Type B pancreatic cell (in vitro differentiated cells): ENCODE measurements around the gene FERMT1. TPM values are rescaled to one million over a fixed set of nuclear protein-coding genes. Genes with fewer than 3 reads are reported as not detected.

Experiments used
- DNase-seq: peaks from one replicate; pipeline ENCODE4 v3.0.0; 2021; ENCODE audit warnings: mixed read lengths; ENCODE audit not compliant: unreplicated experiment; ENCODE audit errors: extremely low spot score
- H3K27ac Mint-ChIP-seq: 2 replicates; pipeline ENCODE4 v1.8.0; 2021; ENCODE audit warnings: mild to moderate bottlenecking, mixed read lengths
- H3K27me3 Mint-ChIP-seq: 2 replicates; pipeline ENCODE4 v1.8.0; 2021; ENCODE audit warnings: mixed read lengths
- H3K36me3 Mint-ChIP-seq: 2 replicates; pipeline ENCODE4 v1.8.0; 2021; ENCODE audit warnings: mixed read lengths
- H3K4me1 Mint-ChIP-seq: one replicate; pipeline ENCODE4 v1.8.0; 2021; ENCODE audit warnings: mixed read lengths; ENCODE audit not compliant: unreplicated experiment
- H3K4me3 Mint-ChIP-seq: 2 replicates; pipeline ENCODE4 v1.8.0; 2021; ENCODE audit warnings: mild to moderate bottlenecking, mixed read lengths
- H3K9me3 Mint-ChIP-seq: 2 replicates; pipeline ENCODE4 v1.8.0; 2021; ENCODE audit warnings: mixed read lengths
- CTCF ChIP-seq: fragments of 200-600 bp; sonication (generic); conservative IDR thresholded peaks from 2 replicates; pipeline ENCODE4 v1.5.0; 2021; ENCODE audit warnings: antibody characterized with exemption, mild to moderate bottlenecking
- total RNA-seq: library from RNA; stranded (reverse); gene quantifications from 2 replicates; pipeline ENCODE4 v1.2.1, GENCODE V29; 2021; ENCODE audit warnings: low replicate concordance

The FERMT1 gene
- total RNA-seq, 1 donor from 2014 or later, result 7.1 TPM

DNA sequence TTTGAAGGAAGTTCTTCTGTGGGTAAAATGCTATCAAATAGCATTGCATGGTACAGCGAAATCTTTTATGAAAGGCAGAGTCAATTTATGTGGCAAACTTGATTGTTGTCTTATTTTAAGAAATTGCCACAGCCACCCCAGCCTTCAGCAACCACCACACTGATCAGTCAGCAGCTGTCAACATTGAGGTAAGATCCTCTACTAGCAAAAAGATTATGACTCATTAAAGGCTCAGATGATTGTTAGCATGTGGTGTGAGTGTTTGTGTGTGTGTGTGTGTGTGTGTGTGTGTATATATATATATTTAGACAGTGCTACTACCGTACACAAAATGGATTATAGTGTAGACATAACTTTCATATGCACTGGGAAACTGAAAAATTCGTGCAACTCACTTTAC is 96.8 kb downstream of the FERMT1 start:
- H3K27ac Mint-ChIP-seq, result no peak overlapping the region
- no peaks in the 10 kb centered on the region for H3K27me3 Mint-ChIP-seq
- no peak for TF ChIP-seq CTCF
- H3K36me3 Mint-ChIP-seq, result peaks cover 52% of the 10 kb centered on the region
- H3K4me3 Mint-ChIP-seq, result no peak overlapping the region
- H3K4me1 Mint-ChIP-seq, result no peaks in the 10 kb centered on the region
- H3K9me3 Mint-ChIP-seq, result peaks cover 14% of the 10 kb centered on the region
- DNase-seq, result no peak

Other genes with a start within 250 kb of the FERMT1 start
- 19.6 and 31.2 TPM in 2 replicates for gene CHGB, start 211.5 kb downstream of the FERMT1 start, total RNA-seq
- 11.6 and 11.9 TPM in 2 replicates for gene TRMT6, start 172.5 kb downstream of the FERMT1 start, total RNA-seq
- 9.2 and 19.9 TPM in 2 replicates for gene MCM8, start 172.4 kb downstream of the FERMT1 start, total RNA-seq
- gene CRLS1, start 116.9 kb downstream of the FERMT1 start, total RNA-seq, result 43.6 and 45.0 TPM in 2 replicates
- gene LRRN4, start 69.0 kb downstream of the FERMT1 start, total RNA-seq, result 9.9 and 12.5 TPM in 2 replicates